ENCODE data around the gene TTC7B.
A peak's percentile ranks its signal among the peaks of the same experiment; 100 is the strongest.
"Not testable (repeated sequence)": the region's sequence is repeated elsewhere in the genome, so short reads cannot be mapped to it uniquely, and the experiment has no call there.

TTC7B gene

DNA sequence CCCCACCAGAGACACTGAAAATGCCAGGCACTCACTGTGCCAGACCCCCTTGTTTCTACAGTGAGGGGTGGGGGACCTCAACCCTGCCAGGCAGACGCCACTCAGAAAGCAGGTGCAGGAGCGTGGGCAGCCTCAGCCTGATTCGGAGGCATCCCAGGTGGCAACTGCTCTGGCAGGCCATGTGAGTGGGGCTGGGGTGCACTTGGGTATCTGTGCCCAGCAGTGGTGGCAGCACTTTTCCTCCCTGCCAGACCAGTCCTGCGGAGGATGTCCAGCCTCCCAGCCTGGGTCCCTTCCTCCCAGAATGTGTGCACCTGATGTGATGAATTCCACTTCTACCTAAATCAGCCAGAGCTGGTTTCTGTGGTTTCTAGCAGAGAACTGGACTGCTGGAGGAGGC, 13.4 kb upstream of the TTC7B start:
- no peak for DNase-seq

DNA sequence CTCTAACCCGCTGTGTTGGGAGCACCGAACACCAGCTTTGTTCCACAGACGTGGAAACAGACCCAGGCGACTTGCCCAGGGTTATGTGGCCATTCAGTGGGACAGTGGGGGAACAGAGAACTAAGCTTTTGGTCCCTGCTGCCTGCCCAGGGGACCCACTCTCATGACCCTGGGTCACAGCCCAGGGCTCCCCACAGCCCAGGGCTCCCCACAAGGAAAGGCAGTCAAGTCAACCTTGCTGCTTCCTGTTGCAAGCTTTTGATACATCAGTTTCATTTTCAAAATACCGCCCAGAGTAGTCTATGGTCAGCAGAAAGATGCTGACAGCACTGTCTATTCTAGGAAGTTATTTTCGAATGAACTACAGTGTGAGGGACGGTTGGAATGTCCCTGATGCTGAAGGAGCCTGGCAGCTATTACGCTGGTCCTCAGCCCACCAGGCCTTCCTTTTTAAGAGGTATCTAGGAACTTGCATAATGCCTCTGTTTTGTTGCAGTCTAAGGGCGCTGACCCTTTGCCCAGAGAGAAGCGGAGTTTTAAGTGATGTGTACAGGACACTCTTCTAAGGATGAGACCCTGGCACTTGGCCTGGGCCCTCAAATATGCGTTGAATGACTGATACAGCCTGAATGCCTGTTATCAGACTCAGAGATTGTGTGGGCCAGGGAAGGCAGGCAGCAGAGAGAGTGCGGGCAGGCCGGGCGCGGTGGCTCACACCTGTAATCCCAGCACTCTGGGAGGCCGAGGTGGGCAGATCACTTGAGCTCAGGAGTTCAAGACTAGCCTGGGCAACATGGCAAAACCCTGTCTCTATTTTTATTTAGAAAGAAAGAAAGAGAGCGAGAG, 12.6 kb upstream of the TTC7B start:
- DNase-seq = peak; percentile 17 to 25

DNA sequence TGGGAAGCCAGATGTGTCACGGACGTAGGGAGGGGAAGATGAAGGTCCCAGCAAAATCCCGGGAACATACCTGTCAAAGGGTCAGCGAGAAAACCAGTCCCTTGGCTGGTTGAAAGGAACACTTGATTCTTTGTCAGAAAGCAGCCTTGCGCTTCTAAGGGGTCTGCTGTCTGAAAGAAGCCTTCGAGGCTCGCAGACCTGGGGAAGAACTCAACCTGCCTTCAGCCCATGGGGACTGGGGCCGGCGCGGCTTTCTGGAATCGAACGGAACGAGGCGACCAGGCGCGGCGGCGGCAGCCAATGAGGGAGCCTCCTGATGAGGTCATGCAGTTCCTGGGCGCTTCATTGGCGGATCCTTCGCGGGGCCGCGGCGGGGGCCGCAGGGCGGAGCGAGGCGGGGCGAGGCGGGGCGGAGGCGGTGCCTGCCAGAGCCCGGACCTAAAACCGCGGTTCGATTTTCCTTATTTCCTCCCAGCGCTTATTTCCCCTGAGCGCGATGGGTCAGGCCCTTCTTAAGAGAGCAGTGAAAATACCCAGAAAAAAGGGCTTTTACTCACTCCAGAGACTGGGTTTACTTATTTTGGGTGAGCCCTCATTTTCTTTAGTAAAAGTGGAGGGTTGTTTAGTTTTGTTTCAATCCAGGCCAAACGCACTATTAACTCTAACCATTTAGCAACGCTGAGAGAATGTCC, 11.8 kb upstream of the TTC7B start:
- DNase-seq = peak; percentile 87 to 89

DNA sequence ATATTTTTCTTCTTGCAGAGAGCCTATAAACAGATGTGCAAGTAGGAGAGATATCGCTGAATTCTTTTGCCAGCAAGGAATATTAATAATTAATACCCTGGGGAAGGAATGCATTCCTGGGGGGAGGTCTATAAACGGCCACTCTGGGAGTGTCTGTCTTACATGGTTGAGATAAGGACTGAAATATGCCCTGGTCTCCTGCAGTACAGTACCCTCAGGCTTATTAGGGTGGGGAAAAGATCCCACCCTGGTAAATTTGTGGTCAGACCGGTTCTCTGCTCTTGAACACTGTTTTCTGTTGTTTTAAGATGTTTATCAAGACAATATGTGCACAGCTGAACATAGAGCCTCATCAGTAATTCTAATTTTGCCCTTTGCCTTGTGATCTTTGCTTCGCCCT, 7.3 kb upstream of the TTC7B start:
- not testable (repeated sequence) for DNase-seq

DNA sequence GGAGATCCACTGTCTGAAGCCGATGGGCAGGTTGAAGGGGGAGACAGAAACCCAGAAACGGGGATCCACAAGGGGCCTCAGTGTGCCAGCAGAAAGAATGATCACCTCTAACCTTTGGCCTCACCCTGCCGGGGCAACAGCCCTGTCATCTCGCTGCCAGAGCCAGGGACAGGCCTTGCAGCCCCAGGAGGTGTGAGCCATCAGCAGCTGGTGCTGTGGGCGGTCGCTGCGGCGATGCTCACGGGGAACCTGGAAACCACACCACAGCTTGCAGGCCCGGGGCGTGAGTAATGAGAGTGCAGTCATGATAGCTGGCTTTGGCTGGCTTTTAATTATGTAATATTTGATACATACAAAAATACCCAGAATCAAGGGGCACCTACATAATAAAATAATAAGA, 4.7 kb upstream of the TTC7B start:
- no peak for DNase-seq

DNA sequence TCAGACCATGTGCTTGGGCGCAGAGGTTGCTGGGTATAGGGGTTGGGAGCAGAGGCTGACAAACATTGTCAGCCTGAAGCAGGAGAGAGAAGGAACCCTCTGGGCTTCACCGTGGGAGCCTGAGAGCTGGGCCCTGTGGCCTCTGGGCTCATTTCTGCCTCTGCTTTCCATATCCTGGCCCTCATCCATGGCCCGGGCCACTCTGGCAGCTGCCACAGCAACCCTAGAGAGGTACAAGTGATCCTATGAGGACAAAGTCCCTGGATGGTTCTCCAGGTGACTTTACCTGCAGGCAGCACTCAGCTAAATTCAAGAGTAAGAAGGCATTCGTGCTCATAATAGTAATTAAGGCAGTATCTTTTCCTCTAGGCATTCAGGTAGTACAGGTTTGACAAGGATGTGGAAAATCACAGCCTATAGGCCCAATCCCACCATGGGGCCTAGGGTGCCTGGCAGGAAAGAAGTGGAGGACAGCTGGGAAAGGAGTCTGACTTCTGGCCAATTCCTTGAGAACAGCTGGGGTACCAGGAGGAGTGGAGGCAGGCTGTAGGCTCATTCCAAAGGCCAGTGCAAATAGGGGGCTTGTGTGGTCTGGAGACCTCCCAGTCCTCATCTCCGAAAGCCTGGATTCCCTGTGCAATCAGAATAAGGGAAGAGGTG, 3.6 kb upstream of the TTC7B start:
- no peak for DNase-seq

DNA sequence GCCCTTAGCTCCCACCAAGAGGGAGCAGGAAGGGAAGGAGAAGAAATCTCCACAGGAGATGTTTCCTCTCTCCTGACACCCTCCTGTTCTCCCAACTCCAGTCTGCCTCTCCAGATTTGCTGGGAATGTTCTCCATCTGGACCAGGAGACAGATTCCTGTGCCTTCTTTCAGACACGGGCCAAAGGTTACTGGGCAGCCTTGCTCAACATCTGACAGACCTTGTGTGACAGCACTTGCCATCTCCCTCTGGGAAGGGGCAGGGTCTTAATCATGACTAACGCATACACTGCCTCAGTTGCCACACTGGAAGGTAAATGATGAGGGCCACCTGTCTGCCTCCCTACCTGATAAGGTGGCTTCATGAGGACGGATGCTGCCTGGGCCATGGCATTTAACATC, 2.5 kb upstream of the TTC7B start:
- DNase-seq = no peak

DNA sequence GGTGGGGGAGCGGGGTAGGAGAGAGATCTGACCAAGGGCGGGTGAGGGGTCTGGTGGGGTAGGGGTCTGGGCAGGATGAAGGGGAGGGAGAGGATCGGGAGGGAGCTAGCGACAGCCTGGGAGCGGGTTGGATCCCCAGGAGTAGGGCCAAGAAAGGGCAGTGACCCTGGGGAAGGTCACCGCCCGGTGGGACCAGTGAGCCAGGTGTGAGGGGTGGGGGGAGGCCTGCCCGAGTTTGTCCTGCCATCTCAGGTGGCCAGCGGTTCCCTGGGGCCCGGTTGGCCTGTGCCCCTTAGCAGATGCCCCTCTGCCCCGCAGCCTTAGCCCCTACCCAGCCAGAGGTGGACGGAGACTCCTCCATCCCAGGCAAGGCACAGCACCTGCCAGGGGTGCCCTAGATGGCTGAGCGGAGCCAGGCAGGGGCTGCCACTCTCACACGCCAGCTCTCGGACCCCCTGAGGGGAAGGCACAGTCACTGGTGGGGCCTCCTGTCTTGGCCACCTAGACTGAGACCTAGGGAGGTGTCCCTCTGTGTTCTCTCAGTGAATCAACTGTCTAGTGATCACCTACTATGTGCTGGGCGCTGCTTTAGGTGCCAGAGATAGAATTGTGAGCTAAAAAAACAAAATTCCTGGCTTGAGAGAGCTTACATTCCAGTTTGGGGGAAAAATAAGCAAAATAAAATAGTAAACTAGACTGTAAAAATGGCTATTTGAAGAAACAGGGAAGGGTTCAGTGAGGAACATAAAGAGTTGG, 629 bp upstream of the TTC7B start:
- no peak for DNase-seq

DNA sequence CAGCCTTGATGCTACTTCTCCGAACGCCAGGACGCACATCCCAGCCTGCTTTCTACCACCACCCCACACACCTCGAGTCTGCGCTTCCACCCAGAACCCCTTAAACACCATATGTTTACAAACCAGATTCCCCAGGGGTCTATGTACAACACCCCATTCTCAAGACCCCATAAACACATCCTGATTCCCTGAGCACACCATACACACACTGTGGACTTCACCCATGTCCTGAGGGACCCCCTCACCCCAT, 733 bp downstream of the TTC7B start:
- DNase-seq = no peak

DNA sequence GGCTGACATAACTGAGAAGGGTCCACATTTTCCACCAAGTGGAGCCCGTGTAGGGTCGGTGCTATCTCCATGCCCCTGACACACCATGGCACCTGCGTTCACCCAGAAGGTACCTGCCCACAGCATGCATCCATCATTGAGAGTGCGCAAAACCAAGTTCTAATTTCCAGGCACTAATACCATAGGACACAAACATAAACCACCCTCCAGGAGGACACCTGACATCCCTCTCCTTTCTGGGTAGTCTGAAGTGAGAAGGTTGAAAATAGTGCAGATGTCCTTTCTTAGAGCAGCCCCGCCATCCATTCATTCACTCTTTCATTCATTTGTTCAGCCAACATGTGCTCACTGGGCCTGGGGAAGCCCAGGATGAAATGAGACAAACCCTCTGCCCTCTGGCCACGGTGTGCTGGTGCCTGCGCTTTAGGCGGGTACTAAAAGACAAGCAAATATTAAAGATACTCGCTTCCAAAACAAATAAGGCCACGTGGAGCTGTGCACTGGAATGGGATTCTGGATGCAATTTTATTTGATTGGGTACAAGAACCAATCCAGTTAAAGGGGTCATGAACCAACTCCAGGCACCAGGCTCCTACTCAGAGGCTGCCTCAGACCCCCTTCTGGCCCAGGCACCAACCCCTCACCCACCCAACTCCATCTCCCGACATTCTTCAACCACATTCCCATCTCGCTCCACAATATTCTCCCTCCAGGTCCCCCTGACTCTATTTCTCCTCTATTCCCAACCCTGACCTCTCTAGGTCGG, 1.2 kb downstream of the TTC7B start:
- DNase-seq = no peak

DNA sequence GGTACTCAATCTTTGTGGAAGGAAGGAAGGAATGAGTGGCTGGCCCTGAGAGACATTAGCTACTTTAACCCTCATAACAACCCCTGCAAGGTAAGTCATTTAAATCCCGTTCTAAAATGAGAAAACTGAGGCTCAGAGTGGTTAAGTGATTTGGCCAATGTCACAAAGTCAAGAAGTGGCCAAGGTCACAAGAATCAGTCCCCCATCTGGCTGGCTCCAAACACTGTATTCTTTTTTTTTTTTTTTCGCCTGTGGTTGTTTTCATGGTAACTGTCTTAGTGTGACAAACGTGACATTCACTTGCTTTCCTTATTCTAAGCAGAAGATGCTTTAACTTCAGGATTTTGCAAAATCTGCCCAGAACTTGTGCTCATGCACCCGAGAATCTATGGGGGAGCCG, 2.8 kb downstream of the TTC7B start:
- DNase-seq = no peak

DNA sequence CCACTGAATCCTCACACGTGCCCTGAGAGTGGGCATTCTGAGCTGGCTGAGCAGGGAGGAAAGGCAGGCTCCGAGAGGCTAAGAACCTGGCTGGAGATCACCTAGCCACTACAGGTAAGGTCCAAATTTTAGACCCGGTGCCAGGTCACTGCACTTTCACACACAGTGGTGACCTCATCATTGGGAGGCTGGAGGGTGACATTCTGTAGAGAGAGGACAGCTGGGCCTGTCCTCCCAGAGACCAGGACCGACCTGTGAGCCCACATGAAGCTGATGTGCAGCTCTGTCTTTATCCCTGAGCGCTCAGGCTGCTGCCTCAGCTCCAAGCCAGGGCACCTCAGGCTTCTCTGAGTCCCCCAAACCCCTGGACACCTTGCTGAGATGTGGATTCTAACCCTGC, 4.1 kb downstream of the TTC7B start:
- no peak for DNase-seq

DNA sequence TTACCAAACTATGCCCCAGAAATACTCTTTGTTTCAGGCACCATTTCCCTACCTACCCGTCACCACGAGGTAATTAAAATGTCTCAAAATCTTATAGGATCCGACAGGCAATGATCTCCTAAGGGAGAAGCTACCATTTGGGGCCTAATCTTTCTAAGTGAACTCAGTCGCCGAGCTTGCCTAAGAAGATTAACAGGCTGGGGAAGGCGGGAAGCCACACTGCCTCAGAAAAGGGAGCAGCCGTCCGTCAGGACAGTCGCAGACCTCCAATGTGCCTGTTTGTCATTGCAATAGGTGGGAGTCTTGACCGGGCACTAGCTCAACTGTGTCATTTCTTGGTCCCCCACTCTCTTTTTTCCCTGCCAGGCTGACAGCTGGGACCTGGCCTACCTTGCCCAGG, 4.6 kb downstream of the TTC7B start:
- DNase-seq = no peak

DNA sequence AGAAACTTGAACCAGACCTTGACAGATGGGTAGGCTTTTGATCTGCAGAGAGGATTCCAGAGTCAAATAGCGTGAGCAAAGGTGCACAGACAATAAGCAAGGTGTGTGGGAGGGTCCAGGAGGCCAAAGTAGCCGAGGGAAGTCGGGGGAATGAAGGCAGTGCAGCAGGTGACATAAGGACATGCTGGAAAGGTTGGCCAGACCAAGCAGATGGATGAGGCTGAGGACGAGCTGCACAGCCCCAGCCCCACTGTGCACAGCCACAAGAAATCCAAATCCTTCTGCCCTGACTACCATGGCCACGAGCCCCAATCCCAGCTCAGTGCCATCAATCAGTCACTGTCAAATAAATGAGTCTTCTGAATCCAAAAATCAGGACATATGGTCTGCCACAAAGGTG, 5.4 kb downstream of the TTC7B start:
- DNase-seq = no peak

DNA sequence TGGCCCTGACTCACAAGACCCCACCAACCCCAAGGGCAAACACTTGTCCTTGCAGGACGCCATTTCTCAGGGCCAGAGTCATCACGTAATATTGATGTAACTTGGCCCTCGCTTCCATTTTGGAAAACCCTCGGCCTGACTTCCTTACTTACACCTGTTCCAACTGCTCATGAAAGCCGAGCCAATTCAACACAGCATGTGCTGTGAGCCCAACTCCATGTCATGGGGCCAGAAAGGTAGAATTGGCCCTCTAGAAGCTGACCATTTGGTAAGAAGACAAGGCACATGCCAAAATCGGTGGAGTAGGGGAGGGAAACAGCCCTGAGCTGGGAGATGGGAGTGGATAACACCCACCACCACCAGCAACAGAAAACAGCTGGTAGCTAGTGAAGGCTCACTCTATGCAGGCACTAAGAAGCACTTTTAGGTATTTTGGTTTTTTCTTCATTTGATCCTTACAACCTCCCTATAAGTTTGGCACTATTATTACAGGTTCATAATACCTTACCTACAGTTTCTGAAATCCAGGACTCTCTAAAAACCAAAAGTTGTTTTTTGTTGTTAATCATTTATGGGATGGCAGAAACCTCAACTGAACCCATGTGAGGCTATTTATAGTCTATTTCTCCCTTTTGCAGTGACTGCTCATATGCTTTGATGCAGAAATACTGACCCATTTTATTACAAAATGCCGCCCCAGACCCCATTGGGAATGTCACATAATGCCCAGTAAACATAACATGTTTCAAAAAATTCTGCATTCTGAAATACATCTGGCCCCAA, 6.5 kb downstream of the TTC7B start:
- no peak for DNase-seq

DNA sequence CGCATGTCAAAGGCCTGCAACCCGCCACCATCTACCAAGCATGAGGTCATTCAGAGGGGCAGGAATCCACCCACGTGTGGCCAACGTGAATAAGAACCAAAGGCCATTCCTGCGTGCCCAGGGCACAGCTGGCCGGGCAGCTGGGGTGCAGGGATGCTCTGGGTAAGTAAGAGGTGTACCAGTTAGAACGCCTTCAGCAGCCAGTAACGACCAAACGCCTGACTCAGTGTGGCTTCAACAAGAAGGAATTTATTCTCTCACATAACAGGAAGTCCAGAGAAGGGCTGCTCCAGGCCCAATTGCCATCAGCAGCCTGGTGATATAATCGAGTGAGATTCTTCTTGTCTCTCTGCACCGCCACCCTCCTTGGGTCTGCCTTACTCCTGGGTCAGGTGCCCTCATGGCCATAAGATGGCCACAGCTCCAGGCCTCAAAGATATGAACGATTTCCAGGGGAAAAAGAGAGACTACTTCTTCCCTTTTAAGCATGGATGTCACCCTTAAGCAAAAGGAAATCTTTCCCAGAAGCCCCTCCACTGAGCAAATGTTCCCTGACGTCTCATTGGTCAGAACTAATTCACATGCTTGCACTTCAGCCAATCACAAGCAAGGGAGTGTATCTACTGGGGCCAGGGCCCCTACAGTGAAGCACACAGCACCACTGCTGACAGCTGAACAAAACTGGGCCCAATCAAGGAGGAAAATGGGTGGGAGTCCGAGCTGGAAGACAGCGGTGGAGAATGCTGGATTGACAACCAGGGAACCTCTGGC, 7.3 kb downstream of the TTC7B start:
- no peak for DNase-seq

DNA sequence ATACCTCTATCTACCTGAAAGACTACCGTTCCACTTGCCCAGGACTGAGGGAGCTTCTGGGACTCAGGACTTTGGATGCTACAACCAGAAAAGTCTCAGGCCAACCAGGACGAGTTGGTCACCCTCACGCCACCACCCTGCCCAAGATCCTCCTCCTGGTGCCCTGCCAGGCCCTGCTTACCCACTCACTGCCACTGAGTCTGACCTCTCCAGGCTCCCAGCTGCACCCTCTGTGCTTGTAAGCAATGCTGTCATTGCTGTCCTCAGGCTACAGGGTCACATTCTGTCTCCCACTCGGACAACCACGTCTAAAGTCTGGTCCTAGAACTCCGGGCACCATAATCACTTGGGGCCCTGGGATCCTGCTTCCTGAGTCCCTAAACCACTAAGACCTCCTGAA, 9.2 kb downstream of the TTC7B start:
- DNase-seq = no peak

DNA sequence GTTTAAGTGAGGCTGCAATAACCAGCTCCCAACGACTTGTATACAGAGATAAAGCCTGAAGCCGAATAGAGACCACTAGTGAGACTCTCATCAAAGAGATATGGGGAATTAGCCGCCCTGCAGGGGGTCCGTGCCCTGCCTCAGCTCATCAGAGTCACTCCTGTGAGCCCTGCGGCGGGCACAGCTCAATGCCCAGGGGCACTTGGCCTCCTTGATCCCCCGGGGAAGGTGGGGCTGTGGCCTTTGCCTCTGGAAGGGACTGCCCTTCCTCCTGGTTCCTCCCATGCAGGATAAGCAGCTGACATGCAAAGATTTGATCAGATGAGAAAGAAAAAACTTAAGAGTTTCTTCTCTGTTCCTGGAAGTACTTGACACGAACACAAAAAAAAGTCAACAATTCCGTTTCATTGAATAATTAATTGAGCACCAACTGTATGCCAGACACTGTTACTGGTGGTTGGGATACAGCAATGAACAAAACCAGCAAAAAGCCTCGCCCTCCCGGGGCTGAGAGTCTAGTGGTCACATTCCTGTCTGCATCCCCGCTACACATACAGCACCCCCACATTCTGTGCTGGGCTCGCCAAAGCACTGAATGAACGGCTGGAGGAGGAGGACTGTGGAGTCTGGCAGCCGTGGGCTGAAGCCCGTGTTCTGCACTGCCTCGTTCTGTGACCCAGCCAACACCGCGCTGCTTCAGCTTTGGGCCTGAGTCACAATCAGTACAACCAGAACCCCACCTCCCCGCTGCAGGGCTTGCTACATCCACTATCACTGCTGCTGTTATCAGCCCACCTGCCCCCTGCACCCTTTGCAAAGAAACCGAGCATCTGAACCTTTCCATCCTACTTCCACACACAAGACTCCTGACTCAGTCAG, 10.3 kb downstream of the TTC7B start:
- DNase-seq = no peak

DNA sequence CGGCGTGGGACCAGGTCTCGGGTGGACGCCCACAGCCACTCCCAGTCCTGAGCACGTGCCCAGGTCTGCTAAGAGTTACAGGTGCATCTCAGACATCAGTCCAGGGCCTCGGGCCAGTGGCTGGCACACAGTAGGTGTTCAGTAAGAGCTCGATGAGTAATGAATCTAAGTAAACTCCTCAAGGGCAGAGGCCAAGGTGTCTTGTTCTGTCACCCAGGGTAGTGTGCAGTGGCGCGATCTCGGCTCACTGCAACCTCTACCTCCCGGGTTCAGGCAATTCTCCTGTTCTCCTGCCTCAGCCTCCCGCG, 11.2 kb downstream of the TTC7B start:
- no peak for DNase-seq
